ENCODE results near the gene KRI1. TPM values are rescaled to one million over a fixed set of nuclear protein-coding genes. Genes with fewer than 3 reads are reported as not detected.

Gene KRI1
- total and polyA plus RNA-seq, 4 donors = 12.8 to 26.0 (median 19.1) TPM

- Histone ChIP-seq H3K4me3 (no peak overlapping the region), H3K27me3 (ENCODE audit: control insufficient read depth in 3 of 3, insufficient read depth in 3 of 3, low read length in 2 of 3) (no peaks in the 10 kb centered on the region), H3K27ac (ENCODE audit: low read depth in 1 of 2, low read length in 1 of 2) (no peak overlapping the region), H3K4me1 (ENCODE audit: control insufficient read depth in 5 of 5, insufficient read depth in 5 of 5, low read length in 5 of 5) (peaks cover 0 to 9% (median 5%) of the 10 kb centered on the region in 5 donors), H3K9me3 (ENCODE audit: control insufficient read depth in 4 of 4, insufficient read depth in 3 of 4, low read length in 3 of 4) (peaks cover 0 to 5% (median 0%) of the 10 kb centered on the region in 4 donors), H3K9ac (ENCODE audit: insufficient read depth in 1 of 2, low read length in 2 of 2) (no peak overlapping the region), H3K36me3 (ENCODE audit: control insufficient read depth in 4 of 4, insufficient read depth in 4 of 4, low read length in 4 of 4) (peaks cover 10 to 51% (median 30%) of the 10 kb centered on the region in 4 donors)
- TF ChIP-seq CTCF (IDR thresholded peaks at IDR 0.05; ENCODE audit: control extremely low read depth, extremely low read depth) = no peak
- DNase-seq (no peak), ATAC-seq (ENCODE audit: insufficient read depth, low FRiP score) (no peak)
- WGBS, 2 donors = 98% methylated on average over 18 of the region's 18 CpGs
Observed at GRCh38 chr19:10548746-10549276, 17.0 kb downstream of the KRI1 start.

- Histone ChIP-seq H3K27me3 (ENCODE audit: control insufficient read depth in 3 of 3, insufficient read depth in 3 of 3, low read length in 2 of 3) (no peaks in the 10 kb centered on the region), H3K36me3 (ENCODE audit: control insufficient read depth in 4 of 4, insufficient read depth in 4 of 4, low read length in 4 of 4) (peaks cover 4 to 32% (median 18%) of the 10 kb centered on the region in 4 donors), H3K9ac (ENCODE audit: insufficient read depth in 1 of 2, low read length in 2 of 2) (no peak overlapping the region), H3K4me1 (ENCODE audit: control insufficient read depth in 5 of 5, insufficient read depth in 5 of 5, low read length in 5 of 5) (peaks cover 0 to 9% (median 5%) of the 10 kb centered on the region in 5 donors), H3K9me3 (ENCODE audit: control insufficient read depth in 4 of 4, insufficient read depth in 3 of 4, low read length in 3 of 4) (no peaks in the 10 kb centered on the region), H3K27ac (ENCODE audit: low read depth in 1 of 2, low read length in 1 of 2) (no peak overlapping the region), H3K4me3 (no peak overlapping the region)
- ATAC-seq (ENCODE audit: insufficient read depth, low FRiP score) (no peak), DNase-seq (no peak)
- 96 to 97% methylated on average over 17 of the region's 17 CpGs for WGBS, 2 donors
- no peak for TF ChIP-seq CTCF (IDR thresholded peaks at IDR 0.05; ENCODE audit: control extremely low read depth, extremely low read depth)
Observed at GRCh38 chr19:10546817-10547216, 19.0 kb downstream of the KRI1 start.

GRCh38 chr19:10544753-10545251, 21.0 kb downstream of the KRI1 start:
- Histone ChIP-seq H3K4me3 (peak overlapping the region; percentile 95), H3K36me3 (ENCODE audit: control insufficient read depth in 4 of 4, insufficient read depth in 4 of 4, low read length in 4 of 4) (peaks cover 0 to 25% (median 15%) of the 10 kb centered on the region in 4 donors), H3K4me1 (ENCODE audit: control insufficient read depth in 5 of 5, insufficient read depth in 5 of 5, low read length in 5 of 5) (peaks cover 0 to 9% (median 5%) of the 10 kb centered on the region in 5 donors), H3K27ac (ENCODE audit: low read depth in 1 of 2, low read length in 1 of 2) (no peak overlapping the region), H3K27me3 (ENCODE audit: control insufficient read depth in 3 of 3, insufficient read depth in 3 of 3, low read length in 2 of 3) (no peaks in the 10 kb centered on the region), H3K9me3 (ENCODE audit: control insufficient read depth in 4 of 4, insufficient read depth in 3 of 4, low read length in 3 of 4) (no peaks in the 10 kb centered on the region), H3K9ac (ENCODE audit: insufficient read depth in 1 of 2, low read length in 2 of 2) (peak overlapping the region; percentile 46 to 47)
- TF ChIP-seq CTCF (IDR thresholded peaks at IDR 0.05; ENCODE audit: control extremely low read depth, extremely low read depth) = no peak
- WGBS, 2 donors = 49 to 54% methylated on average over 23 of the region's 23 CpGs
- ATAC-seq (ENCODE audit: insufficient read depth, low FRiP score) (no peak), DNase-seq (no peak)

Data from lung (tissue), 12 donors.